Activated T-cell treated with anti-CD3 and anti-CD28 coated beads for 1 hour (primary cell): ENCODE measurements around the gene SAMHD1.
"Not testable (repeated sequence)": the region's sequence is repeated elsewhere in the genome, so short reads cannot be mapped to it uniquely, and the experiment has no call there.

Experiments used
- DNase-seq: peaks from one replicate; pipeline ENCODE4 v3.0.0-alpha.2; 2020; ENCODE audit warnings: low read depth

SAMHD1 gene

GRCh38 chr20:36956016-36956415 lies 4.5 kb upstream of the SAMHD1 start:
- no peak for DNase-seq

- DNase-seq: no peak
These were observed 651 bp upstream of the SAMHD1 start for GRCh38 chr20:36951979-36952738.

- peak; percentile 18 for DNase-seq
These were observed 902 bp downstream of the SAMHD1 start for GRCh38 chr20:36950414-36951197.

- no peak for DNase-seq
These were observed 10.1 kb downstream of the SAMHD1 start for GRCh38 chr20:36941401-36941835.

- no peak for DNase-seq
These were observed 14.1 kb downstream of the SAMHD1 start for GRCh38 chr20:36937402-36937770.

- not testable (repeated sequence) for DNase-seq
These were observed 14.6 kb downstream of the SAMHD1 start for GRCh38 chr20:36936761-36937401.

GRCh38 chr20:36936341-36936740 lies 15.2 kb downstream of the SAMHD1 start:
- DNase-seq: no peak

- DNase-seq: not testable (repeated sequence)
These were observed 17.9 kb downstream of the SAMHD1 start for GRCh38 chr20:36933571-36933970.

- no peak for DNase-seq
These were observed 18.8 kb downstream of the SAMHD1 start for GRCh38 chr20:36932476-36933426.

- not testable (repeated sequence) for DNase-seq
These were observed 19.4 kb downstream of the SAMHD1 start for GRCh38 chr20:36932067-36932466.

GRCh38 chr20:36929691-36930090 lies 21.8 kb downstream of the SAMHD1 start:
- no peak for DNase-seq

- no peak for DNase-seq
These were observed 22.2 kb downstream of the SAMHD1 start for GRCh38 chr20:36929290-36929689.

- DNase-seq: no peak
These were observed 23.8 kb downstream of the SAMHD1 start for GRCh38 chr20:36927704-36928103.

- no peak for DNase-seq
These were observed 24.8 kb downstream of the SAMHD1 start for GRCh38 chr20:36926653-36927200.

- DNase-seq: no peak
These were observed 26.3 kb downstream of the SAMHD1 start for GRCh38 chr20:36925234-36925633.

- DNase-seq: no peak
These were observed 27.1 kb downstream of the SAMHD1 start for GRCh38 chr20:36924167-36925045.

- DNase-seq: no peak
These were observed 31.2 kb downstream of the SAMHD1 start for GRCh38 chr20:36920334-36920730.

- no peak for DNase-seq
These were observed 31.7 kb downstream of the SAMHD1 start for GRCh38 chr20:36919715-36920333.

- DNase-seq: no peak
These were observed 33.6 kb downstream of the SAMHD1 start for GRCh38 chr20:36917943-36918342.

GRCh38 chr20:36917240-36917639 lies 34.3 kb downstream of the SAMHD1 start:
- DNase-seq: no peak
